ENCODE data around the gene PIK3CB.

Gene PIK3CB

GRCh38 chr3:138653567-138653966 lies 181.2 kb downstream of the PIK3CB start:
- DNase-seq (ENCODE audit: low read depth): no peak
- H3K4me3 ChIP-seq (ENCODE audit: low read length): no peak overlapping the region
- TF ChIP-seq CTCF (conservative IDR thresholded peaks at IDR 0.05; ENCODE audit: low read length): no peak

GRCh38 chr3:138649134-138649533 lies 185.6 kb downstream of the PIK3CB start:
- no peak for DNase-seq (ENCODE audit: low read depth)
- TF ChIP-seq CTCF (conservative IDR thresholded peaks at IDR 0.05; ENCODE audit: low read length): no peak
- H3K4me3 ChIP-seq (ENCODE audit: low read length): no peak overlapping the region

GRCh38 chr3:138646513-138646912 lies 188.2 kb downstream of the PIK3CB start:
- TF ChIP-seq CTCF (conservative IDR thresholded peaks at IDR 0.05; ENCODE audit: low read length): no peak
- DNase-seq (ENCODE audit: low read depth): no peak
- H3K4me3 ChIP-seq (ENCODE audit: low read length): no peak overlapping the region

- H3K4me3 ChIP-seq (ENCODE audit: low read length): no peak overlapping the region
- DNase-seq (ENCODE audit: low read depth): no peak
- no peak for TF ChIP-seq CTCF (conservative IDR thresholded peaks at IDR 0.05; ENCODE audit: low read length)
These were observed 188.7 kb downstream of the PIK3CB start for GRCh38 chr3:138646008-138646407.

- TF ChIP-seq CTCF (conservative IDR thresholded peaks at IDR 0.05; ENCODE audit: low read length): no peak
- DNase-seq (ENCODE audit: low read depth): no peak
- no peak overlapping the region for H3K4me3 ChIP-seq (ENCODE audit: low read length)
These were observed 191.8 kb downstream of the PIK3CB start for GRCh38 chr3:138642927-138643253.

- TF ChIP-seq CTCF (conservative IDR thresholded peaks at IDR 0.05; ENCODE audit: low read length): no peak
- DNase-seq (ENCODE audit: low read depth): no peak
- no peak overlapping the region for H3K4me3 ChIP-seq (ENCODE audit: low read length)
These were observed 192.4 kb downstream of the PIK3CB start for GRCh38 chr3:138642226-138642926.

- H3K4me3 ChIP-seq (ENCODE audit: low read length): no peak overlapping the region
- DNase-seq (ENCODE audit: low read depth): no peak
- no peak for TF ChIP-seq CTCF (conservative IDR thresholded peaks at IDR 0.05; ENCODE audit: low read length)
These were observed 194.2 kb downstream of the PIK3CB start for GRCh38 chr3:138640537-138640936.
